GM21526 (cell line): Measurements from ENCODE around the gene ARHGEF16.

Experiments
- ATAC-seq: cut with Tn5 transposase; IDR thresholded peaks from one replicate; pipeline ENCODE4 v1.9.1; 2021; ENCODE audit warnings: moderate library complexity; ENCODE audit not compliant: unreplicated experiment, low FRiP score

Gene ARHGEF16

DNA sequence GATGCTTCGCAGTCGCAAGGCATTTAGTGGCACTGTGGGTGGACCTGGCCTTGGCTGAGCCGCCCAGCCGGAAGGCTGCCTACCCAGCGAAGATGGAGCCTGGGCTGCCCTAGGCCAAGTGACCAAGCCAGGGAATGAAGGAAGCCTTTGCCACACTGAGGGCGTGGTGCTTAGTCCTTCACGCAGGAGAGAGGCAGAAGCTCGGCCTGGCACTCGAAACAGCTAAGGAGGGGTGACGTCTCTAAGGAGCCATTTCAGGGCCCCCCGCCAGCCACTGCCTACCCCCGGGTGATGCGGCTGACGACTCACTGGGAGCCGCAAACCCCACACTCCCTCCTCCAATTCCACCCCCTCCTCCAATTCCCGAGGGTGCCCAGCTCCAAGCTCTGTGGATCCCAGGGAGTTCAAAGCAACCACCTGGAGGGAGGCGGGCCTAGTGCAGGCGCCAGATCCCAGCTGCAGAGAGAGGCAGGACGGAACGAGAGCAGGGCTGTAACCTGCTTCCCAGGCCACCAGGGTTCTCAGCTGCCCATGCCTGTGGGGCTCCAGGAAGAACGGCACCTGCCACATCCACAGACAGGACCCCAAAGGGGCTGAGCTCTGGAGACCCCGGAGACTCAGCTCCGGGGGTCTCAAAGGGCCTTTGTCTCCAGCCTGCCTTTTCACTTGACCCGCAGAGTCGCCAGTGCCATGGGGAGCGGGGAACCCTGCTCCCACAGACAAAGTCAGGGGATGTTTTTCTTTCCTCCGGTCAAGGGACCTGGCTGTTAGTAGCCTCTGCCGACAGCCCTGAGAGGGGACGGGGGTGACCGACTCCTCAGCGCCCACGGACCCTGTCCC, 75.8 kb downstream of the ARHGEF16 start:
- no peak for ATAC-seq
